Erythroblast (primary cell): Measurements from ENCODE around the gene ADAMTS13.

Experiments
- GATA1 ChIP-seq: IDR thresholded peaks from 2 replicates; pipeline ENCODE4 v1.6.1; 2011; ENCODE audit warnings: low read depth, mild to moderate bottlenecking, control low read depth, low read length, moderate library complexity
- POLR2A ChIP-seq: IDR thresholded peaks from 2 replicates; pipeline ENCODE4 v1.6.1; 2011; ENCODE audit warnings: mild to moderate bottlenecking, low read length

DNA sequence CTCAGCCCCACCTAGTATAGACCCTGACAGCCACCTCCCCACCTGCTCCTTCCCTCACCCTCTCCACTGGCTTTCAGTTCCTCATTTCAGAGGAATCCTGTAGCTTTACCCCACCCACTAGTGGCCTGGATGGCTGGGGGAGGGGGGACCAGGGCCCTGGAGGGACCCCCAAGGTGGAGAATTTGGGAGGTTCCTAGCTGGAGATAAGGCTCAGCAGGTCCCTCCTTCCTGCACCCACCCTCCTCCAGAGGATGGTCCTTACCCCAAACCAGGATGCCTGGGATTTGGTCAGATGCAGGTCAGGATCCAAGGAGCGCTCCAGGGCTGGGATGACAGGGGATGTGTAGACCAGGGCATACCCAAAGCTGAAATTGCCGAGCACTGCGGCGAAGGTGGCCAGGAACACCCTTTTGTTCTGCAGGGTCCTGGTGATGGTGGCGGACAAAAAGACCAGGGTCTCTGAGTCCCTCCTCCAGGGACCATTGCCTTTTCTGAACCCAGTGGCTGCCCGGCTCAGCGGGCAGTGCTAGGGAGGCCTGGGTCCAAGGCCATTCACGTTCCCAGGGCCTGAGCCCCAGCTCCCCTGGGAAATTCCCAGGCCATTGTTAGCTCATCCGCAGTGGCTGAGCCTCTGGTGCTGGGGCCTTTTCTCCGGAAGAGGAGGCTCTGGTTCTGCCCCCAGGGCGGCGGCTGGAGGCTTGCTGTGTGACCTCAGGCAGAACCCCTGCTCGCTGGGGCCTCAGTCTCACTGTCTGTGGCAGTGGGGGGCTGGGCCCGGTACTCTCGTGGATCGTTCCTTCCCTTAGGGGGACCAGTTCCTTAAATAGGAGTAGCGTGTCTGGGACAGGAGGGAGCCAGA, 56.1 kb downstream of the ADAMTS13 start:
- no peak for TF ChIP-seq POLR2A
- TF ChIP-seq GATA1 = no peak
